ENCODE results near the gene SLAIN1. TPM values are rescaled to one million over a fixed set of nuclear protein-coding genes. Genes with fewer than 3 reads are reported as not detected.

Gene SLAIN1
- total and polyA plus RNA-seq, 2 donors (not counting 1 experiment from before 2014, with no cell fraction given) = 12.7 to 29.5 TPM

- H3K9ac ChIP-seq (ENCODE audit: low read length) = no peak overlapping the region
- H3K4me1 ChIP-seq (ENCODE audit: control insufficient read depth in 2 of 2, insufficient read depth in 2 of 2, low read length in 2 of 2) = no peaks in the 10 kb centered on the region
- Mint-ChIP-seq H3K27me3 (peaks cover 12% of the 10 kb centered on the region), H3K4me3 (no peak overlapping the region), H3K27ac (no peak overlapping the region), H3K9me3 (ENCODE audit: insufficient read depth) (peaks cover 3% of the 10 kb centered on the region), H3K4me1 (no peaks in the 10 kb centered on the region)
- peaks cover 0 to 17% (median 14%) of the 10 kb centered on the region in 3 donors for H3K9me3 ChIP-seq (ENCODE audit: control extremely low read depth in 1 of 3, control insufficient read depth in 2 of 3, insufficient read depth in 1 of 3, low read length in 2 of 3)
- H3K27me3 ChIP-seq (replicated peaks in 1 of 4; ENCODE audit: control extremely low read depth in 1 of 4, control insufficient read depth in 3 of 4, insufficient read depth in 4 of 4, low read length in 3 of 4) = peaks cover 0 to 6% (median 0%) of the 10 kb centered on the region in 4 experiments
- CTCF ChIA-PET = interaction anchor here (0.6 to 2.7 kb wide), 2 partner anchors 9 to 334 kb away, joined by 3 to 18 read pairs; no protein-coding TSS in a partner anchor
- no peak overlapping the region for H2AFZ ChIP-seq (ENCODE audit: insufficient read depth, low read depth, low read length, poor library complexity, severe bottlenecking)
- POLR2A ChIA-PET = no interaction called here
- intact Hi-C loops (cut with micrococcal nuclease) = no loop called here
- no peak overlapping the region for H3K27ac ChIP-seq (ENCODE audit: low read length in 2 of 2)
- no peak for DNase-seq
- TF ChIP-seq CTCF (IDR thresholded peaks at IDR 0.05) (no peak), EZH2 (IDR thresholded peaks at IDR 0.05; ENCODE audit: borderline replicate concordance, insufficient read depth, low read depth, low read length, poor library complexity, severe bottlenecking) (no peak)
- no peaks in the 10 kb centered on the region for H4K20me1 ChIP-seq (ENCODE audit: control insufficient read depth, insufficient read depth, low read length, poor library complexity, severe bottlenecking)
- no peaks in the 10 kb centered on the region for H3K79me2 ChIP-seq (ENCODE audit: control insufficient read depth, insufficient read depth, low read length)
- WGBS (ENCODE audit: insufficient coverage) = 100% methylated on average over 1 of the region's 2 CpGs
- H3K36me3 ChIP-seq (replicated peaks in 1 of 2; ENCODE audit: control extremely low read depth in 1 of 2, control insufficient read depth in 1 of 2, extremely low read depth in 1 of 2, insufficient read depth in 2 of 2, low read length in 1 of 2) = no peaks in the 10 kb centered on the region
- no peak overlapping the region for H3K4me2 ChIP-seq (replicated peaks; ENCODE audit: low read depth, low read length, poor library complexity, severe bottlenecking)
- H3K4me3 ChIP-seq (ENCODE audit: control extremely low read depth in 1 of 5, extremely low read depth in 1 of 5, insufficient read depth in 1 of 5, low read depth in 2 of 5, low read length in 4 of 5) = no peak overlapping the region
- no peak for ATAC-seq (ENCODE audit: low read depth)
These were observed 89.3 kb downstream of the SLAIN1 start for GRCh38 chr13:77786695-77787287.

- peaks cover 5% of the 10 kb centered on the region for H3K9me3 Mint-ChIP-seq (ENCODE audit: insufficient read depth)
- 90% methylated on average over 1 of the region's 1 CpG for WGBS (ENCODE audit: insufficient coverage)
- H2AFZ ChIP-seq (ENCODE audit: insufficient read depth, low read depth, low read length, poor library complexity, severe bottlenecking) = no peak overlapping the region
- H3K27me3 Mint-ChIP-seq = peaks cover 12% of the 10 kb centered on the region
- DNase-seq = no peak
- TF ChIP-seq EZH2 (IDR thresholded peaks at IDR 0.05; ENCODE audit: borderline replicate concordance, insufficient read depth, low read depth, low read length, poor library complexity, severe bottlenecking) (no peak), CTCF (IDR thresholded peaks at IDR 0.05) (no peak)
- peaks cover 0 to 6% (median 0%) of the 10 kb centered on the region in 4 experiments for H3K27me3 ChIP-seq (replicated peaks in 1 of 4; ENCODE audit: control extremely low read depth in 1 of 4, control insufficient read depth in 3 of 4, insufficient read depth in 4 of 4, low read length in 3 of 4)
- no peaks in the 10 kb centered on the region for H3K36me3 ChIP-seq (replicated peaks in 1 of 2; ENCODE audit: control extremely low read depth in 1 of 2, control insufficient read depth in 1 of 2, extremely low read depth in 1 of 2, insufficient read depth in 2 of 2, low read length in 1 of 2)
- H3K4me1 Mint-ChIP-seq = no peaks in the 10 kb centered on the region
- no peak overlapping the region for H3K4me3 Mint-ChIP-seq
- H3K4me1 ChIP-seq (ENCODE audit: control insufficient read depth in 2 of 2, insufficient read depth in 2 of 2, low read length in 2 of 2) = no peaks in the 10 kb centered on the region
- no peak overlapping the region for H3K4me2 ChIP-seq (replicated peaks; ENCODE audit: low read depth, low read length, poor library complexity, severe bottlenecking)
- ChIA-PET CTCF (no interaction called here), POLR2A (no interaction called here)
- ATAC-seq (ENCODE audit: low read depth) = no peak
- intact Hi-C loops (cut with micrococcal nuclease) = no loop called here
- no peak overlapping the region for H3K27ac ChIP-seq (ENCODE audit: low read length in 2 of 2)
- no peak overlapping the region for H3K9ac ChIP-seq (ENCODE audit: low read length)
- H3K4me3 ChIP-seq (ENCODE audit: control extremely low read depth in 1 of 5, extremely low read depth in 1 of 5, insufficient read depth in 1 of 5, low read depth in 2 of 5, low read length in 4 of 5) = no peak overlapping the region
- H4K20me1 ChIP-seq (ENCODE audit: control insufficient read depth, insufficient read depth, low read length, poor library complexity, severe bottlenecking) = no peaks in the 10 kb centered on the region
- H3K79me2 ChIP-seq (ENCODE audit: control insufficient read depth, insufficient read depth, low read length) = no peaks in the 10 kb centered on the region
- H3K27ac Mint-ChIP-seq = no peak overlapping the region
- H3K9me3 ChIP-seq (ENCODE audit: control extremely low read depth in 1 of 3, control insufficient read depth in 2 of 3, insufficient read depth in 1 of 3, low read length in 2 of 3) = peaks cover 1 to 21% (median 21%) of the 10 kb centered on the region in 3 donors
These were observed 91.9 kb downstream of the SLAIN1 start for GRCh38 chr13:77789376-77789775.
